Right forelimb (tissue), 1 donor: ENCODE data around the gene SCPEP1.
"Not testable (repeated sequence)": the region's sequence is repeated elsewhere in the genome, so short reads cannot be mapped to it uniquely, and the experiment has no call there.

Source experiments
- DNase-seq: peaks from one replicate; pipeline ENCODE4 v3.0.0-alpha.2; 2018

Gene SCPEP1

GRCh38 chr17:56965681-56966080, 12.2 kb upstream of the SCPEP1 start:
- DNase-seq: not testable (repeated sequence)

DNA sequence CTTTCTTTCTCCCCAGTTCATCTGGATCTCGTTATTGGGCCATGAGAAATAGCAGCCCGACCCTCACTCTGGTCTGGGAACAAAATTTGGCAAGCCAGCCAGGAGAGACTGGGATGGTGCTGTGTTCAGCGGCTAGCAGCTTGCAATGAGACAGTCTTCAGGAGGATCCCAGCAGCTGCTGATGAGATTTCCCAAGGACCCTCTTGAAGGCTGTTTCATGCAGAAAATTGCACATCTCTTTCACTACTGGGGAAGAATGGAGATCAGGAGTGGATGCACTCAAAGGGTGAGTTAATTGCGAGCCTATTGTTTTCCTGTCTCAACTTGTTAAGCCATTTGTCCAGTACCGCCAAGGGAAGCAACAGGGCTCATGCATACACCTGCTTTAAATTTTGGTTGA, 11.6 kb upstream of the SCPEP1 start:
- DNase-seq: no peak

DNA sequence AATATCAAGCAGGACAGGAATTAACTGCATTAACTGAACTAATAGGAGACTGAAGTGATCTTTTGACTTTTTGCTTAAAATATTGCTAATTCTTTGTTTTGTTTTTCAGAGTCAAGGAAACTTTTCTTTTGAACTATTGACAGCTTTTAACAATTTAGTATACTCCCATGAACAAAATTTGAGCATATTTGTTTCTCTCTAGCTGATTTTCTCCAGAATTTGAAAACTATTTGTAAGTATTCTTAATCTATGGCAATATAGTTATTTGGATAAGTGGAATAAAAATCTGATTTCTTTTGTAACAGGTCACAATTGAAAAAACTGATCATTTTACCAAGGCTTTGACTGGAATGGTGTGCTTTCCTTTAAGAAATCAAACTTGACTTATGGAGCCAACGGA, 7.0 kb upstream of the SCPEP1 start:
- no peak for DNase-seq

- DNase-seq: no peak
These were observed 5.7 kb upstream of the SCPEP1 start for GRCh38 chr17:56972111-56972730.

GRCh38 chr17:56973520-56973919, 4.4 kb upstream of the SCPEP1 start:
- DNase-seq: no peak

DNA sequence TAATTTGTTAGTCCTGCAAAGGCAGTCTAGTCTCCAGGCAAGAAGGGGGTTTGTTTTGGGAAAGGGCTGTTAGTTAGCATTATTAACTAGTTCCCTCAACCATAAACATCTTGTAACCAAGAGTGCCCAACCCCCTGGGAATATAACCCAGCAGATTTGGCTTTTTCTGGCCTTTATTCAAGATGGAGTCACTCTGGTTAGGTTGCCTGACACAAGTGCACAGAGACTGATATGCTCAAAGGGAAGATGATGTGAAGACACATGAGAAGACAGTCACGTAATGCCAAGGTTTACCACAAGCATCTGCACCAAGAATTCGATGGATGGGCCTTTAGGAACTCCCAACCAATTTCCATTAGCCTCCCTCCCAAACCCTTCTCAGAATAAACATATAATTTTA, 3.9 kb upstream of the SCPEP1 start:
- no peak for DNase-seq

- no peak for DNase-seq
These were observed 2.3 kb upstream of the SCPEP1 start for GRCh38 chr17:56975656-56976055.

- DNase-seq: no peak
These were observed 856 bp upstream of the SCPEP1 start for GRCh38 chr17:56976941-56977608.

DNA sequence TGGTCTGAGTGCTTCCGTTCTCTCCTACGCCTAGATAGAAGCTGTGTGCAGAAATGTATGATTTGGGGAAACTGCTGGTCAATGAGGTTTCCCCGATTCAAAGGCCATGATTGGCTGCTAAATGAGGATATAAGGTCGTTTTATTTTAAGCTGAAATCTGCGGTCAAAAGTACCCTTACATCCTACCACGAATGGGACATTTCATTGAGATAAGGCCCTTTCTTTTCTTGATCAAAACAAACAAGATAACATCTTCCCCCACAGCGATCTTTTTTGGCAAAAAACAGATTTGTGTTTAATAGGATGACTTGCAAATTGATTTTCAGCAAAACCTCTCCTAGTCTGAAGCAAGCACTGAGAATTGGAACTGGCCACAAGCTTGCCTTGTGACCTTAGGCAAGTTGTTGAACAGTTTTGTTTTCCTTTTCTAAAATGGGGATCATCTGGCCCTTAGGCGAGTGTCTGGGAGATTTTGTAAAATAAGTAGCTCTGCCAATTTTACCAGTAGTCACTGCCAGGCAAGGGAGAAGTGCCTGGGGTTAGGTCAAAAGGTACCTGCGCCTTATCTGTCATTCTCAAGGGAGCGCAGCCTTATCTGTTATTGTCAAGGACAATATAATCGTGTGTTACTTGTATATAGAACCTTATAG, 635 bp downstream of the SCPEP1 start:
- no peak for DNase-seq

GRCh38 chr17:56979091-56979480, 1.2 kb downstream of the SCPEP1 start:
- no peak for DNase-seq

DNA sequence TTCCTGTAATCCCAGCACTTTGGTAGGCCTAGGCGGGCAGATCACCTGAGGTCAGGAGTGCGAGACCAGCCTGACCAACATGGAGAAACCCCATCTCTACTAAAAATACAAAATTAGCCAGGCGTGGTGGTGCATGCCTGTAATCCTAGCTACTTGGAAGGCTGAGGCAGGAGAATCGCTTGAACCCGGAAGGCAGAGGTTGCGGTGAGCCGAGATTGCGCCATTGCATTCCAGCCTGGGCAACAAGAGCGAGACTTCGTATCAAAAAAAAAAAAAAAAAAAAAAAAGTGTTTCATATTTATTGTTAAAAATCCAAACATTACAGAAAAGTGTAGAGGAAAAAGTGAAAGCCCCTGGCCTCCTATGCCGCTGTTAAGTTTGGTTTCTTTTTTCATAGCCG, 2.6 kb downstream of the SCPEP1 start:
- not testable (repeated sequence) for DNase-seq

- DNase-seq: no peak
These were observed 4.4 kb downstream of the SCPEP1 start for GRCh38 chr17:56982312-56982711.

- no peak for DNase-seq
These were observed 5.4 kb downstream of the SCPEP1 start for GRCh38 chr17:56983366-56983765.

DNA sequence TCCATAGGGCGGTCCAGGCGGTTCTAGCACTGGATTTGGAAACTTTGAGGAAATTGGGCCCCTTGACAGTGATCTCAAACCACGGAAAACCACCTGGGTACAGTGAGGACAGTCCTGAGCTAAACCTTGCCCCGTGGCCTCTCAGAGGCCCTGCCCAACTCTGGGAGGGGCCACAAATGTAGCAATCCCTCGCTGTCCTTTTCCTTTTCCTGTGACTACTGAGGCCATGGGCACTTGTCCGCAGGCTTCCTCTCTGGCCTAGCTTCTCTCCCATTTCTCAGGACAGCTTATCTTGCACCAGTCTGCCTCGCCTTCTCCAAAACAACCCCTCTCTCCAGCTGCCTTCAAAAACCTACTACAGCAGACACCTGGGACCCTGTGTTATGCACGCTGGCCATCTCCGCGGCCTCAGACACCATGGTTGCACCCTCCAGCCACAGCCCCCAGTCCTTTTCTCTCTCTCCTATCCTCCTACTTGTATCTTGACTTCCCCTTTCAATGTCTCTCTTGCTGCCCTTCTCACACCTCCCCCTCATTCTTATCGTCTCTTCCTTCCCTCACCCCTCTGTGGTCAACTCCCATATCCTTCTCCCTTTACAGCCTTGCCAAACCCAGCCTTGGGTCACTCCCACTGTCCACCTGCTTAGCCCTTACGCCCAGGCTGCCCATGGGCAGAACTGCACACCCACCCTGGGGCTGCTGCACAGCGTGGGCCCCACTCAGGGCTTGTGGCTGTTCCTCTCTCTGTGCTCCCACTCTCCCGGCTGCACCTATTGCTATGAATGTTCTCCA, 7.6 kb downstream of the SCPEP1 start:
- no peak for DNase-seq

DNA sequence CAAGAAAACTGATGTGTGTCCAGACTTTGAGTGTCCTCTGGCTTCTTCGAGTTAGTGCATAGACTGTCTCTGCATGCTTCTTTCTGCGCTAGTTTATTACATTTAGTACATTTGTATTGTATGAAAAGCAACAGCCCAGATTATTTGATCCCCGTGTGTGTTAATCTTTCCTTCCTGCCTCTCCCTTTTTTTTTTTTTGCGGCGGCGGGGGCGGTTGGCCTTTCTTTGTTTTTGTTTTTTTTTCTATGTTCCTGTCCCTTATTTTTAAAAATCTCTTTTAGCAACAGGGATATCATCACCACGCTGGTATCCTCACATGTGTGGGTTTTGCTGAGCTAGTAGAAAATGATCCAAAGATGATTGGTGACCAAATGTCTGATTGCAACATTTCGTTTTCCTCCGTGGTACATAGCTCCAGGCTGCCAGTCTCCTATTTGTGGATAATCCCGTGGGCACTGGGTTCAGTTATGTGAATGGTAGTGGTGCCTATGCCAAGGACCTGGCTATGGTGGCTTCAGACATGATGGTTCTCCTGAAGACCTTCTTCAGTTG, 9.4 kb downstream of the SCPEP1 start:
- DNase-seq: no peak

DNA sequence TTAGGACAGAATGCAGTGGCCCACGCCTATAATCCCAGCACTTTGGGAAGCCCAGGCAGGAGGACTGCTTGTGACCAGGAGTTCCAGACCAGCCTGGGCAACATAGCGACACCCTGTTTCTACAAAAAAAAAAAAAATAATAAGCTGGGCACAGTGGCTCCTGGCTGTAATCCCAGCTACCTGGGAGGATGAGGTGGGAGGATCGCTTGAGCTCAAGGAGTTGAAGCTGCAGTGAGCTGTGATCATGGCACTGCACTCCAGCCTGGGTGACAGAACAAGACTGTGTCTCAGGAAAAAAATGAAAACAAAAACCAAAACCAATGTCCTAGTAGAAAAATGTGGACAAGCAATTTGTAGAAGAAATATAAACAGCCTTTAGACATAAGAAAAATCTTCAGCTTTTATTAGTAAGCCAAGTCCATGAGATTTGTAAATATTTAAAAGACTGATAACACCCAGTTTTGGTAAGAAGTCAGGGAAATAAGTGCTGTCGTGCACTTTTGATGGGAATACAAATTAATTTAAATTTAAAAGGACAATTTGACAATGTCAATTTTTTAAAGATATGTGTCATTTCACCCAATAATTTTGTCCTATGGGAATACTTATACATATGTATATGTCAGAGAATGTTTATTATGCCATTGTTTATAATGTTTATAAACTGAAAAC, 11.1 kb downstream of the SCPEP1 start:
- no peak for DNase-seq

GRCh38 chr17:56992364-56992763, 14.4 kb downstream of the SCPEP1 start:
- no peak for DNase-seq

GRCh38 chr17:56994009-56994792, 16.3 kb downstream of the SCPEP1 start:
- no peak for DNase-seq

DNA sequence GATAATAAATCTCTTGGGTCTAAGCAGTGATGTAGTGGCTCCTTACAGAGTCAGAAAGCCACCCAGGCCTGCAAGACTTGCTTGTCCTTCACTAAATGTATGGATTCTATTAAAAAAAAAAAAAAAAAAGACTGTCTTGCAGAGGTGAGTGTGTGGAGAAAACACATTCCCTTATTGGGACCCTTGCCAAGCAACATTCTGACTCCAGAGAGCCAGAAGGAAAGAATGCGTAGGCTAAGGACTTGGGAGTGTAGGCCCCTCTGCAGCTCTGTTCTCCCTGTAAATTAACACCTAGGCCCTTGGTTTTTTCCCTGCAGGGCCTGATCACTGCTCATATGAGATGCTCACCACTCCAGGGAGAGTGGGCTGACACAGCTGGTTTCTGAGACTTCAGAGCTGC, 17.8 kb downstream of the SCPEP1 start:
- DNase-seq: no peak

GRCh38 chr17:56997313-56997712, 19.4 kb downstream of the SCPEP1 start:
- no peak for DNase-seq

DNA sequence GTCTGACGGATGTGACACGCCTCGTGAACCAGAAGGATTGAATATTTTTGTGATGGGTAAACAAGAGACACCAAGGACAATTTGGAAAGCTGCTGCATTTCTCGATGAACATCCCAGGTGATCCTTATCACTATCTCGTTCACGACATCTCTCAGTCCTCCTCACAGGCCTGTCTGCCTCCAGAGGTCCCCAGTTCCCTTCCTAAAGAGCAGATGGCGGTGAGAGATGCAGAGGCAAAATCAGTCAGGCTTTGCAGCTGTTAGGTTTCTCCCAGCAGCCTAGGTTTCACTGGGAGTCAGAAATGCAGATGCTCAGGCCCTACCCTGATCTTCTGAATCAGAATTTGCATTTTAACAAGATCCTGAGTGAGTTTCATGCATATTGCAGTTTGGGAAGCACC, 23.6 kb downstream of the SCPEP1 start:
- DNase-seq: no peak

- DNase-seq: no peak
These were observed 25.0 kb downstream of the SCPEP1 start for GRCh38 chr17:57002904-57003303.
